Right ventricle myocardium inferior (tissue), 1 donor: ENCODE measurements around the gene MAB21L4. TPM values are rescaled to one million over a fixed set of nuclear protein-coding genes. Genes with fewer than 3 reads are reported as not detected.

Experiments
- ATAC-seq: fragments of 200-7000 bp; cut with Tn5 transposase; one replicate; pipeline ENCODE4 v1.9.1; 2020; ENCODE audit warnings: mild to moderate bottlenecking, moderate library complexity
- DNase-seq: peaks from one replicate; pipeline ENCODE4 v3.0.0; 2021; ENCODE audit errors: missing footprints
- intact Hi-C: fragments of 100-400 bp; cut with DNase I; formaldehyde crosslinking; loops from one replicate; pipeline ENCODE4 v1.11.0; 2022
- total RNA-seq: library from RNA; stranded (reverse); fragmentation: NEBNext Ultra II Directional; extraction: Animal tissue kit (Norgen Biotek cat#: 25700); gene quantifications from one replicate; pipeline ENCODE4 v1.2.1, GENCODE V29; 2021
- donor health status: DM: no; HTN: yes; CAD: no; lungs with severe emphysema.

MAB21L4 gene
- total RNA-seq, 1 donor from 2014 or later, result not detected

DNA sequence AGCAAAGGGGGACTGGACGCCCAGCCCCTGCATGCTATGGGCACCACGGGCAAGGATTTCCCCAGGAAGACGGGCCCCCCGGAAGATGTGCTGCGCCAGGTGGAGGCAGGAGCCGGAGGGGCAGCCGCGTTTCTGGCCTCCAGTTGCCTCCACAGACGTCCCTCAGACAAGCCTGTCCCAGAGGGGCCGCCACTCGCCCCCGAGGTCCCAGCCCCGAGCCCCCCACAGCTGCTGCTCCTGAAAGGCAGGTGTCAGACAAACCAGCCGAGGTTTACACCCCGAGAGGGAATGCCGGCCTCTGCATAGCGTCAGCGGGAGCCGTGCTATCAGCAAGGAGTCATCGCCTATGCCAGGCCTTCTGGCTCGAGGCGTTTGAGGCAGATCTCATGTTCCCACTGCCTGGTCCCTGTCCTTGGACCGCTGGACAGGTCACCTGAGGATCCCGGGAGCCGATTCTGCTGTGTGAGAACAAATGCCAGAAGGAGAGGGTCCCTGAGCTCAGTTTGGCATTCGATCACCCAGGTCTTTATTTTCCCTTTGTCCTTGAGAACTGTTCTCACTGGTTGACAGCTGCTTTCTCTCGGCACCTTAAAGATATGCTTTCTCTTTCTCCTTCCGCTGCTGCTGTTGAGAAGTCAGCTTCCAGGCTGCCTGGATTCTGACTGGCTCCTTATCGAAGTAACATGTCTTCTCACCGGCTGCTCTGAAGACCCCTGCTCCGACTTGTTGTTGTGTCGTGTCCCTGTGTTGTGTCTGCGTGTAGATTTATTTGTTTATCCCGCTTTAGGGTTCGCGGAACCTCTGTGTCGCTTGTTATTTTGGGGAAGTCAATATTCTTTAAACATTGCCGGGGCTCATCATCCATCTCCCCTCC lies 30.8 kb upstream of the MAB21L4 start:
- peak; percentile 71 for DNase-seq
- peak; percentile 72 for ATAC-seq
- intact Hi-C loops, result no loop called here

DNA sequence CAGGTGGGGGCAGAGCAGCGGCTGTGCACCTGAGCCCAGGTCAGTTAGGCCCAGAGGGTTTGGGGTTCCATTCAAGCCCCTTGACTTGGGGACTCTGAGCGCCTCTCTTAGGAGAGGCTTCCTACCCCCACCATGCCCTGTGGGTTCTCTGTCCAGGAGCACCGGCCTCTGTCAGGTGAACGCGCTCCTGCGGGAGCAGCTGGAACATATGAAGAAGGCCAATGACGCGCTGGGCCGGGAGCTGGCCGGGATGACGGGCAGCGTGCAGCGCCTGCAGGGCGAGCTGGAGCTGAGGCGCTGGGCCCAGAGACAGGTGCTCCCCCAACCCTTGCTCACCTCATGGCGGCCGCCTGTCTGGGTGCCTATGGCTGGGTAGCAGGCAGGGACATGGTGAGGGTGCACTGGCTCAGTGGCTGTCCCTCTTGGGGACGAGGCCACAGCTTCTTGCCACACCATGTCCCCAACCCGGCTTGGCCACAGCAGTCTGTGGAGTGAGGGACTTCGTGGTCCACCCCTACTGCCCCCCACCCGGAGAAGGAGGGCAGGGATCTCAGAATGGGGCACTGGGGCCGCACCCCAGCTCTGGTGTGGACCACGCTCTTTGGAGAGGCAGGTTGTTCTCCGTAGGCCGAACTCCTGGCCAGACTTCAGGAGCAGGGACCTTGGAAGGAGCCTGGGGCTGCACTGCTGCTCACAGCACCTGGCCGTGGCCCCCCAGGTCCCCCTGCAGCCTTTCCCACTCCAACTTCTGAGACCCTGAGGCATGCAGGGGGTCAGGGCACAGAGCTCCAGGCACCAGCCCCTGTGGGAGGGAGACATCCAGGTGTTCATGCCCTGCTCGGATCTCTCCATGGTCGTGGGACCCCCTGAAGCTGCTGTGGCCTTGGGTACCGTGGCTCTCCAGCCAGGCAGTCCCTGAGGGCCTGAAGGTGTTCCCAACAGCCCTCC lies 29.9 kb upstream of the MAB21L4 start:
- no peak for ATAC-seq
- intact Hi-C loops, result no loop called here
- peak; percentile 69 for DNase-seq

DNA sequence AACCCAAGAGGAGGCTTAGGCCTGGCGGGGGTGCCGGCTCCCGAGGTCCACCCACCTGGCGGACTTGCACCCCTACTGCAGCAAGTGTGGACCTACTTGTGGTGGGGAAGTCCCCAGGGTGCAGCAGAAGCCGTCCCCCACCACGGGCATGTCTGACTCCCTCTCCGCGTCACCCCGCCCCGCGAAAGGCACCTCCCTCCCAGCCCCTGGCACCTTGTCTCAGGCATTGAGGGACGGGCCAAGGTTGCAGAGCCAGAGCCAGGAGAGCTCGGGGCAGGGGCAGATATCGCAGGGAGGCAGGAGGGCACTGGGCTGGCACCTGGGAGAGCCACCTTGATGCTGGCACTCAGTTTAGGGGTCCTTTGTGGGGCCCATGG lies 29.2 kb upstream of the MAB21L4 start:
- intact Hi-C loops, result no loop called here
- DNase-seq, result peak; percentile 21
- no peak for ATAC-seq

- no peak for ATAC-seq
- intact Hi-C loops, result no loop called here
- DNase-seq, result no peak
These were observed 27.1 kb upstream of the MAB21L4 start for GRCh38 chr2:240922982-240923537.

DNA sequence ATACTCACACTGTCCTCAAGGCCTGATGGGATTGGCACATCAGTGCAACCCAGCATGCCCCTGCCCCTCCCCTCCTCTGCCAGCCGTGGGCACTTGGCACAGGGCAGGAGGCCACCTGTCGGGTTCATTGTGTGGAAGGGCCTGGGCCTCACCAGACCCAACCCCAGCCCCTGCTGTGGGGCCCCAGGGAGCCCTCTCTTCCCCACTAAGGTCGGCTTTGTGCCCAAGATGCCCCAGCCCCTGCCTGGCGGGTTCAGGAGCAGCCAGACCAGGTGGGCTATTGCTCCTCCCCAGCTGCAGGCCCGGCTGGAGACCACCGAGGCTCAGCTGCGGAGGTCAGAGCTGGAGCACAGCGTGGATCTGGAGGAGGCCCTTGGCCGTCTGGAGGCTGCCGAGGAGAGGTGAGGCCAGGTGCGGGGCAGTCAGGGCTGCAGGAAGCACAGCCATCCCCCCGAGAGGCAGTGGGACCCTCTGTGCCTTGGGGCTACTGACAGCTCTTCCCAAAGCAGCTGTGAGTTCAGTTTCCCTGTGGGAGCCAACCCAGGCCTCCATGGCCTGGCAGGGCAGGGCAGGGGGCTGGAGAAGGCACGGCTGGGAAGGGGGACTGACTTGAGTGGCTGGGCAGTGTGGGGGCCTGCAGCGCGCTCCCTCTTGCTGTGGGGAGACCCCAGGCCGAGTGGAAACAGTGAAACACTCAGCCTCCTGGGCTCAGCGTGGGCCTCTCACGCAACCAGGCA lies 26.5 kb upstream of the MAB21L4 start:
- DNase-seq (peak; percentile 23), ATAC-seq (no peak)
- intact Hi-C loops, result no loop called here

DNA sequence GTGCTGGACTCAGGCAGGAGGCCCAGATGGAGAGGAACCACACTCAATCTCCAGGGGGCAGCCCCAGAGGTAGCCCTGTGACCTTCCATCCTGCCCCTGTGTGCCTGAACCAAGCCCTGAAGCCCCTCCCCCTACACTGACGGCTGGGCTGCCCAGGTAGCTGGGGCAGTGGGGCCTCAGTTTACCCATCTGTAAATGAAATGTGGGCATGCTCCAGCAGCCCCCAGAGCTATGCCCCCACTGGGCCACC lies 26.0 kb upstream of the MAB21L4 start:
- intact Hi-C loops, result no loop called here
- peak; percentile 1 for ATAC-seq
- peak; percentile 28 for DNase-seq

DNA sequence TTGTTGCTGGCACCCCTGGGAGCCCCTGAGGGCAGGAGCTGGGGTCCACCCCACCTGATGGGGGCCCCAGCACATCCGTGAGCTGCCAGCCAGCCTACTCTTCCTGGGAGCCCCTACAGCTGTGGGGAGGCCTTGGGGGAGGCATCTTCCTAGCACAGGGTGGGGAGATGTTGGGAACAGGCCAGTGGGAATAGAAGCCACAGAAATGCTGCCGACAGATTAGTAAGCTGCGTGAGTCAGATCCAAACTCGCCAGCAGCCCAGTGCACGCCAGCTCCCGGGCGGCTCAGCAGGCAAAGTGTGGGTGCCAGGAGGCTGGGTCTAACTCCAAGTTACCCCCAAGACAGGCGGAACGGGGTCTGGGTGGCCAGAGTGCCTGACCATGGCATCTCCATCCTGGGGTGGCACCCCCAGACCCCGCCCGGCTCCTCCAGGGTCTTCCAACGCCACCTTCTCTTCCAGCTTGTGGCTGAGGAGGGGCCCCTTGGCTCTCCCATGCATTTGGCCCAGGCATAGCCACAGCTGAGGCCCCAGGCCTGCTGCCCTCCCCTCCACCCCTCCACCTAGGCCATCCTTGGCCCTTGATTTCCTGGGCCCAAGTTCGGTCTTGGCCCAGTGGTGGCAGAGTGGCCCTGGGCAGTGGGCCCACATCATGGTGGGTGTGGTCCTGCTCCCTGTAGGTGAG lies 25.5 kb upstream of the MAB21L4 start:
- intact Hi-C loops, result no loop called here
- ATAC-seq (peak; percentile 62), DNase-seq (peak; percentile 77)

- ATAC-seq (no peak), DNase-seq (peak; percentile 68)
- intact Hi-C loops, result no loop called here
These were observed 24.9 kb upstream of the MAB21L4 start for GRCh38 chr2:240920783-240921231.

- intact Hi-C loops, result no loop called here
- peak; percentile 61 for DNase-seq
- ATAC-seq, result no peak
These were observed 24.1 kb upstream of the MAB21L4 start for GRCh38 chr2:240919786-240920782.

DNA sequence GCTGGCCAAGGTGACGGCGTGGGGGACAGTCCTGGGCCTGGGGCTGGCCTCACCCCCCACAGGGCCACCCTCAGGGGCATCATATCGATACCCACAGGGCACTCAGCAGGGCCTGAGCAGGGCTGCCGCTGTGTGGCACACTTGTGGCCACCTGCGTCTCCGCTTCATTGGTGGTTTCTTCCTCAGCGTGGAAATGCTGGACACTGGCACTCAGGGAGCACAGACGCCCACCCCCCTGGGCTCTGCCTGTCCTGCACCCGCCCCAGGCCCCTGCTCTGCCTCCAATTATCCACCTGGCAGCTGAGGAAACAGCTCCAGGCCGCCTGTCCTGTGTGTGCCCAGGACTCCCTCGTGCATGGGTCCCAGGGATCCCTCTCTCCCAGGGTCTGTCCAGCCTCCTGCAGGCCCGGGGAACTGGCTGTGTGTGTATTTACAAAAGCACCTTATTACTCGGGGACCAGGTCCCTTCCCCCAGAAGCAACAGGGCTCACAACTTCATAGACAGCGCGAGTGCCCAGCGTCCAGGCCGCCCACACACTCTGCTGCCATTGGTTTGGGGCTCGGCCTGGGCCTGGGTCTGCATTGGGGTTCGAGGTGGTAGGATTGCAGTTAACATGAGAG lies 23.3 kb upstream of the MAB21L4 start:
- no peak for ATAC-seq
- DNase-seq, result peak; percentile 53
- intact Hi-C loops, result no loop called here

DNA sequence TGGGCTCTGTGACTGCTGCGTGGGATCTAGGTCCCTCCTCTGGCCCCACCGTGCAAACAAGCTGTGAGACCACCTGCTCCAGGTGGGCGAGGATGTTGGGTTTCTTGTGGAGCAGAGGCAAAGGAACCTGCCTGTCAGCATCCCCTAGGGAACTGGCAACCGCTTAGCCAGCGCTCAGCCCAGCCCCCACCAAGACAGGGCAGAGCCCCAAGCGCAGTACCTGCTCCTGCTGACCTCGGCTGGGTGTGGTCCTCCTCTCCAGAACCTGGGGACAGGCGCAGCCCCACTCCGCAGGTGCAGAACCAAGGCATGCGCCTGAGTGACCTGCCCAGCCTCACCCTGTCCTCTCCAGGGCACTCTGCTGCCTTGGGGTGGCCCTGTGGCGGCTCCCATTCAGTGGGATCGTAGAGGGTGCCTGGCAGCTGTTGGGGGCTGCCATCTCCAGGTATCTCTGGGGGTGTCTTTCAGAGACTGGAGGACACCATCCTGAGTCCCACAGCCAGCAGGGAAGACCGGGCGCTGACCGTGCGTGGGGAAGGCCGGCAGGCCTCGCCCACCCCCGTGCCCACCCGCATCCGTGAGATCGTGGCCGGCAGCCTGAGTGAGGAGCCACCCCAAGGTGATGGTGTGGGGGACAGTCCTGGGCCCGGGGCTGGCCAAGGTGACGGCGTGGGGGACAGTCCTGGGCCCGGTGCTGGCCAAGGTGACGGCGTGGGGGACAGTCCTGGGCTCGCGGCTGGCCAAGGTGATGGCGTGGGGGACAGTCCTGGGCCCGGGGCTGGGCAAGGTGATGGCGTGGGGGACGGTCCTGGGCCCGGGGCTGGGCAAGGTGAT lies 22.5 kb upstream of the MAB21L4 start:
- intact Hi-C loops, result no loop called here
- peak; percentile 57 for DNase-seq
- no peak for ATAC-seq

GRCh38 chr2:240917684-240918257 lies 21.8 kb upstream of the MAB21L4 start:
- DNase-seq (peak; percentile 20), ATAC-seq (no peak)
- intact Hi-C loops, result no loop called here

DNA sequence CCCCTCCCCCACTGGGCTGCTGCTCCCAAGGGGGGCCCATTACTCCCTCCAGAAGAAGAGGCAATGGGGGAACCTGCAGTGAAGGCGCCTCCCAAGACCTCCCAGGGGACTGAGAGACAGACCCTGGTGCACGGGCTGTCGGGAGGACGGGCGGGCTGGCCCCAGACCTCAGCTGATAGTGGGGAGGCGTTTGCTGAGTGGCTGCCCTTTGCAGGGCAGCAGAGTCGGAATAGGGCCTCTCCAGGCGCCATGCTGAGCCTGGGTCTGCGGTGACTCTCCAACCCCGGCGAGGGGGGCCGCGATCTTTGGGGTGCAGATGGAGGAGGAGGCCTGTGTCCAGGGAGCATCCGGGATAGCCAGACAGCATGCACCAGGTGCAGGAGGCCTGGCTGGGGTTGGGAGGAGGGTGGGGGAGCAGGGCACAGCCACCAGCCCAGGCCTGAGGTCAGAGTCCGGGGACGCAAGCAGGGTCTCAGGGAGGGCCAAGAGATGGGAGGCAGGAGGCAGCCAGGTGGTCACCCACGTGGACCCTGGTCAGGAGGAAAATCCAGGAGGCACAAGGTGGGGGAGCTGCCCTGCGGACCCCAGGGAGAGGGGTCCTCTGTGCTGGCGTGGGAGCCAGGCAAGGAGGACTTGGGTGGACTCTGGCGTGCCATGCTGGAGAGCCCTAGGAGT lies 21.2 kb upstream of the MAB21L4 start:
- ATAC-seq, result no peak

DNA sequence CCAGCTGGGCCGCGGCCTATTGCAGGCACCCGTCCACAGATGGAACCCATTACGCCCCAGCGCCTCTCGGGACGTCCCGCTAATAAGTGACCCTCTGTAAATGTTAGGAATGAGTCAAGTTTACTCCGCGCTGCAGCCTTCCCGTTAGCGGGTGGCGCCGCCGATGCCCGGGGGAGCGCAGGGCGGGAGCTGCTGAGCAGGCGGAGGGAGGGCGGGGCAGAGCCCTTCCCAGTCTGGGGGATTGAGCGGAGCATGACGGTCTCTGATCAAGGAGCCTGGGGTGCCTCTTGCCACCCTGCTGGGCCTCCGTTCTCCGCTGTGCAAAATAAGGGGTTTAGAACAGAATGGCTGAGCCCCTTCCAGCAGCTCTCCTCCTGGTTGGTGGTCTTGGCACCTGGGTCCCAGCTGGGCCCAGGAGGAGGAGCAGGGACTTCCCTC lies 20.6 kb upstream of the MAB21L4 start:
- intact Hi-C loops, result no loop called here
- DNase-seq (peak; percentile 81), ATAC-seq (peak; percentile 74)

More for the DNA sequence above, 21.2 kb upstream of the MAB21L4 start:
- intact Hi-C loops, result no loop called here
- DNase-seq, result peak; percentile 61
